PFSK-1 (cell line): ENCODE measurements around the gene TFE3.

Experiments used
- FOXP2 ChIP-seq: optimal IDR thresholded peaks from 2 replicates; pipeline ENCODE3; 2011; ENCODE audit warnings: borderline replicate concordance, control low read depth, inconsistent platforms; ENCODE audit not compliant: insufficient read depth; ENCODE audit errors: extremely low read length, extremely low read depth
- POLR2AphosphoS5 ChIP-seq: IDR thresholded peaks from 2 replicates; pipeline ENCODE4 v1.6.1; 2012; ENCODE audit warnings: low read depth, mild to moderate bottlenecking, control low read depth, low read length, moderate library complexity
- SIN3A ChIP-seq: IDR thresholded peaks from 2 replicates; pipeline ENCODE4 v1.6.1; 2012; ENCODE audit warnings: mild to moderate bottlenecking, low read length, moderate library complexity, borderline replicate concordance; ENCODE audit not compliant: insufficient read depth
- TAF1 ChIP-seq: IDR thresholded peaks from 2 replicates; pipeline ENCODE4 v1.6.1; 2012; ENCODE audit warnings: low read length, control low read depth, borderline replicate concordance; ENCODE audit not compliant: insufficient read depth
- TF ChIP-seq, protein P1 (sequence below), 2 experiments: IDR thresholded peaks; 2 replicates each; pipeline versions ENCODE4 v1.6.1 to v1.8.0; 2011 to 2012; ENCODE audit warnings: low read depth in 2 of 2, low read length in 2 of 2, control low read depth in 1 of 2, inconsistent platforms in 1 of 2, mild to moderate bottlenecking in 1 of 2, moderate library complexity in 1 of 2; ENCODE audit not compliant: insufficient read depth in 1 of 2

- TF ChIP-seq SIN3A (peak; percentile 48; the same call in 1 of the 2 replicates), TAF1 (peak; percentile 69; the same call in 1 of the 2 replicates), POLR2AphosphoS5 (peak; percentile 70), FOXP2 (no peak)
- TF ChIP-seq, protein P1, sequence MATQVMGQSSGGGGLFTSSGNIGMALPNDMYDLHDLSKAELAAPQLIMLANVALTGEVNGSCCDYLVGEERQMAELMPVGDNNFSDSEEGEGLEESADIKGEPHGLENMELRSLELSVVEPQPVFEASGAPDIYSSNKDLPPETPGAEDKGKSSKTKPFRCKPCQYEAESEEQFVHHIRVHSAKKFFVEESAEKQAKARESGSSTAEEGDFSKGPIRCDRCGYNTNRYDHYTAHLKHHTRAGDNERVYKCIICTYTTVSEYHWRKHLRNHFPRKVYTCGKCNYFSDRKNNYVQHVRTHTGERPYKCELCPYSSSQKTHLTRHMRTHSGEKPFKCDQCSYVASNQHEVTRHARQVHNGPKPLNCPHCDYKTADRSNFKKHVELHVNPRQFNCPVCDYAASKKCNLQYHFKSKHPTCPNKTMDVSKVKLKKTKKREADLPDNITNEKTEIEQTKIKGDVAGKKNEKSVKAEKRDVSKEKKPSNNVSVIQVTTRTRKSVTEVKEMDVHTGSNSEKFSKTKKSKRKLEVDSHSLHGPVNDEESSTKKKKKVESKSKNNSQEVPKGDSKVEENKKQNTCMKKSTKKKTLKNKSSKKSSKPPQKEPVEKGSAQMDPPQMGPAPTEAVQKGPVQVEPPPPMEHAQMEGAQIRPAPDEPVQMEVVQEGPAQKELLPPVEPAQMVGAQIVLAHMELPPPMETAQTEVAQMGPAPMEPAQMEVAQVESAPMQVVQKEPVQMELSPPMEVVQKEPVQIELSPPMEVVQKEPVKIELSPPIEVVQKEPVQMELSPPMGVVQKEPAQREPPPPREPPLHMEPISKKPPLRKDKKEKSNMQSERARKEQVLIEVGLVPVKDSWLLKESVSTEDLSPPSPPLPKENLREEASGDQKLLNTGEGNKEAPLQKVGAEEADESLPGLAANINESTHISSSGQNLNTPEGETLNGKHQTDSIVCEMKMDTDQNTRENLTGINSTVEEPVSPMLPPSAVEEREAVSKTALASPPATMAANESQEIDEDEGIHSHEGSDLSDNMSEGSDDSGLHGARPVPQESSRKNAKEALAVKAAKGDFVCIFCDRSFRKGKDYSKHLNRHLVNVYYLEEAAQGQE (IDR thresholded peaks at IDR 0.05; ENCODE audit: insufficient read depth in 1 of 2, low read depth in 2 of 2, low read length in 2 of 2), result no peak
Observed at GRCh38 chrX:49073601-49074575, 30.7 kb upstream of the TFE3 start, which contains the start of gene PRAF2.
